Cardiac septum (tissue), 1 donor: Measurements from ENCODE around the gene SOBP. TPM values are rescaled to one million over a fixed set of nuclear protein-coding genes. Genes with fewer than 3 reads are reported as not detected.
"Not testable (repeated sequence)": the region's sequence is repeated elsewhere in the genome, so short reads cannot be mapped to it uniquely, and the experiment has no call there.

ENCODE experiments used
- DNase-seq: peaks from one replicate; pipeline ENCODE4 v3.0.0-alpha.2; 2020; ENCODE audit warnings: low spot score
- intact Hi-C: fragments of 100-400 bp; cut with DNase I; formaldehyde crosslinking; loops from one replicate; pipeline ENCODE4 v1.14.0; 2022
- total RNA-seq: library from RNA; stranded (reverse); fragmentation: NEBNext Ultra II Directional; extraction: Animal tissue kit (Norgen Biotek cat#: 25700); gene quantifications from one replicate; pipeline ENCODE4 v1.2.1, GENCODE V29; 2021
- donor health status: DM: no; HTN: no; CAD: no.

The SOBP gene
- total RNA-seq, 1 donor from 2014 or later, result 28.7 TPM

DNA sequence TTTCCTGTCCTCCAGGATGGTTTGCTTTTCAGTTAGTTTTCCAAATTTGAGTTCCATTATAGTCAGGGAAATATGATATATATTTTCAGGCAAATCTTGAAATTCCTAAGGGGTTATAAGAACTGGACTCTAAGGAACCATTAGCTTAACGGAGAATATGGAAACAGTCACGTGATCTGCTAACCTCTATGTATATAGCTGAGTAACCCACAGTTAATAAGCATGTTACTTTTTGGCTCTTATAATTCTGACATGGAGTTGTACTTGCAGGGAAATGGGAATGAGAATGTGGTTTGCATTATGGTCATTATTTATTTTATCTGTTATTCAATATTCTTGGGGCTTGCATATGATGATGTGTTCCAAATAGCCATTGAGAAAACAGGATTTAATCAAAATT lies 23.3 kb downstream of the SOBP start:
- no peak for DNase-seq
- intact Hi-C loops, result no loop called here

DNA sequence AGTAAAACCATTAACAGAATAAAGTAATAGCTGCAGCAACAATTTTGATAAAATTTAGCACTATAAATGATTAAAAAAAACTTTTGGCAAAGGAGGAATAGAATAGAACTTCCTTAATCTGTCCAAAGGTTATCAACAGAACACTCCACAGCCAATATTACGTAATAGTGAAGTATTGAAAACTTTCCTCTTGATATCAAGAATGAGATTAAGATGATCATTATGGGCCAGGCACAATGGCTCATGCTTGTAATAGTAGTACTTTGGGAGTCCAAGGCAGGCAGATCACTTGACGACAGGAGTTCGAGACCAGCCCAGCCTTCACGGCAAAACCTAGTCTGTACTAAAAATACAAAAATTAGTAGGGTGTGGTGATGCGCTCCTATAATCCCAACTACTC lies 26.0 kb downstream of the SOBP start:
- no peak for DNase-seq
- intact Hi-C loops, result no loop called here

DNA sequence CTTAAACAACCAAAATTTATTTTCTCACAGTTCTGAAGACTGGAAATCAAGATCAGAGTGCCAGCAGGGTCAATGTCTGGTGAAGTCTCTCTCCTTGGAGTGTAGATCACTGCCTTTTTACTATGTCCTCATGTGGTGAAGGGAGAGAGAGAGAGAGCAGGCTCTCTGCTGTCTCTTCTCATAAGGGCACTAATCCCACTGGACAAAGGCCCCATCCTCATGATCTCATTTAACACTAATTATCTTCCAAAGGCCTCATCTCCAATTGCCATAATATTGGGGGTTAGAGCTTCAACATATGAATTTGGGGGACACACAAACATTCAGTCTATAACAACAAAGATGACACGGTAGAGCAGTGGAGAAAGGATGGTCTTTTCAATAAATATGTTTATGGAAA lies 27.4 kb downstream of the SOBP start:
- DNase-seq, result no peak
- intact Hi-C loops, result no loop called here

DNA sequence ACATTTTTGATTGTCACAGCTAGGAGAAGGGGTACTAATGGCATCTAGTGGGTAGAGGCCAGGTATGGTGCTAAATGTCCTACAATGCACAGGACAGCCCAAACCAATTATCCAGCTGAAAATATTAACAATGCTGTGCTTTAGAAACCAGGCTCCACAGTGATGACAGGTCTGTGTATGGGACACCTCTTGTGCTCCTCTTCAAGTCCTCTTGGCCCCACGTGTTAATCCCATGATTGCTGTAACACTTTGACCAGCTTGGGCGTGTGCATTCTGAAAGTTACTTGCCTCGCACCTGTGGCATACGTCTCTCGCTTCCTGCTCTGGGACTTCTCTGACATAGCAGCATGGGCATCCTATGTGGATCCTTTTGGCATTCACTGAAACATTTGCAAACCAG lies 29.3 kb downstream of the SOBP start:
- intact Hi-C loops, DNase-seq: not testable (repeated sequence)

DNA sequence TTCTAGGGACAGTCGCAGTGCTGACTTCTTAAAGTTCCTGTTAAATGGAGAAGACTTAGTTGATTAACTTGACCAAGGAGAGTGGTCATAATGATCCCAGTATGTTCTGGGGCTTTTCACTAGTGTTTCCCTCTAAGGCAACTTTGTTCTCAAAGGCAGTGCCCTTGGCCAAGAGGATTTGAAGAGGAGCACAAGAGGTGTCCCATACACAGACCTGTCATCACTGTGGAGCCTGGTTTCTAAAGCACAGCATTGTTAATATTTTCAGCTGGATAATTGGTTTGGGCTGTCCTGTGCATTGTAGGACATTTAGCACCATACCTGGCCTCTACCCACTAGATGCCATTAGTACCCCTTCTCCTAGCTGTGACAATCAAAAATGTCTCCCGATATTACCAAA lies 30.8 kb downstream of the SOBP start:
- DNase-seq, intact Hi-C loops: not testable (repeated sequence)

DNA sequence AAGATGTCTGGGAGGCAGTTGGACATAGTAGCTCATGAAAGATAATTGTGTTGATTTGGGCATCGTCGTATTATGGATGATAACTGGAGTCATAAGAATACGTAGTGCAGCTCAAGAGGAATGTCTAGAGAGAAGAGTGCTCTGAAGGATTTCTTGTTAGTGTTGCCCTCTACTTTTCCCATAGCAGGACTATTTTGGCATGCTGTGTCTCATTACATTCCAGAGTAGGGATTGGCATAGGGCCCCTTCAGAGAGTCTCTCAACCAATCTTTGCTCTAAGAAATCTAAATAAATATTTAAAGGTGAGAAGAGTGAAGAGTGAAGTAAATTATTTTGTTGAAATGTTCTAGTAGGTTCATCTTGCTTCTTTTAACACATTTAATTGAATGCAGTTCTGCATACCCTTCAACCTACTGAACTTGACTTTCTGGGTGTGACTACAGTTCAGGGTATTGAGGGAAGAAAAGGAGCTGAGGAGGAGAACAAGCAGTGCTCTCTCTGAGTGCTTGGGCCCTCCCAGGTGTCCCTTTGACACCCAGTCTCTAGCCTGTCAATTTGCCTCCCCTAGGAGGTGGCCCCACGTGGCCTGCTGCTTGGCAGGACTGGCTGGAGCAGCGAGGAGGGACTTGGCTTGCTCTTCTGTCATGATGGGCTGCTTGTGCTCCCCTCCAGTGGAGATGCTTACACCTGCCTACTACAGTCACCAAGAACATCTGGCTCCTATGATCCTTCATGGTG lies 33.3 kb downstream of the SOBP start:
- intact Hi-C loops, result no loop called here
- no peak for DNase-seq

DNA sequence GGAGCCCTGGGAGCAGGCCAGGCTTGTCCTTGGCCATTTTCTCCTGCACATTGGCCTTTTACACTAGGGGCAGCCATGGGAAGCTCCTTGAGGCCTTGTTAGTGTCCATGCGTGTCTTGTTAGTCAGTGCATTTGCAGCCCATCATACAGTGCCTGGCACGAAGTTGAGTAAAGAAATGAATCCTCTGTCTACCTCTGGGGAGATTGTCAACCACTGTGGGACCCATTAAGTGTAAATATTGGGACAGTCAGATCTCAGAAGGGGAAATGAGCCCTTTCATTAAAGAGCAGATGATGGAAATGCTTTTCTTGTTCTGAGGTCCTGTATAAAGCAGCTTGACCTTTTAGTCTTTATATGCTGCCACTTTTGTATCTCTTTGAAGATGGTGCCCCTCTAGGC lies 33.9 kb downstream of the SOBP start:
- intact Hi-C loops, result no loop called here
- DNase-seq, result no peak

DNA sequence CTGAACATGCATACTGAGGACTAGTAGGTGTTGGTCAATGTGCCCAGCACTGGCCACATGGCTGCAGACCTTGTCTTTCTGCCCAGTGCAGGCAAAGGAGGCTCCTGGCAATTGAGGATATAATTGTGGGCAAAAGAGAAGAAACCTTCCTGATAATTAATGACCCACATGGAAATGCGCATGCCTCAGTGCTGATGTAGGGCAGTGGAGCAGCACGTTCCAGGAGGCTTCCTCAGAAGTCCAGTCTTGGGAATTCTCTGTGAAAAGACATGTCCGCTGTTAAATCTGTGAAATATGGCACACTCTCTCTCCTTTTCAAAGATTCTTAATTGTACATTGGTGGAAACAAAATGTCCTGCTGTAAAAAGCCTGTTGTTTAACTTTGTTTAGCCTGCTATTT lies 34.7 kb downstream of the SOBP start:
- no peak for DNase-seq
- intact Hi-C loops, result no loop called here

DNA sequence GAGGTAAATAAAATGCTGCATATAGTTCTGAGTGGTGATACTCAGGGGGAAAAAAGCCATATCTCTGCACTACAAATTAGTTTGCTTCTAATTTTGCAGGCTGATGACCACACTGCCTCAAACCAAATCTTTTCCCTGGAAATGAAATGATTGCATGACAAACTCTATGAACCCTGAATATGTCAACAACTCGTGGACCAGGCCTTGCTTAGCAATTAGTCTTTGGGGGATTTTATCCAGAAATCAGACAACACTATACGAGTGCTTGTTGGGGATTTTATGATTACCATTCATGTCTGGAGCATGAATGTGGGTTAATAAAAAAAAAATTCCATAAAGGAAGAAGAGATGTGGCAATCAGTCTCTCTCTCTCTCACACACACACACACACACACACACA lies 42.0 kb downstream of the SOBP start:
- intact Hi-C loops, result no loop called here
- no peak for DNase-seq

DNA sequence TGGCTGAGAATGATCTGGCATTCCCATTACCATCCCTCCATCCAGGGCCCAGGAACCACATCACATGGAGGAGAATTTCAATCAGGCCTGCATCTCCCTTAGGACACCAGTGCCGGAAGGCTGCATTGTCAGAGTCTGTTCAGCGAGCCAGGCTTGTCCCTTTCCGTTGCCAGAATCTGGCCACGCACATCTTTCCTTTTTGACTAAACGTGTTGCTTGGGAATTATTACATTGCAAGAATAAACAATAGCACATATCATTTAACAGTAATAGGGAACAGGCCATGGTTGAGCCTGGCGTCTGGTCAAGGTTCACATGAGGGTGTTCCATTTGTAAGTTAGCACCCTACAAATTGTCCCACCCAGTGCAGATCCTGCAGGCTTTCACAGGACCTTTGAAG lies 42.8 kb downstream of the SOBP start:
- DNase-seq, result no peak
- intact Hi-C loops, result no loop called here

DNA sequence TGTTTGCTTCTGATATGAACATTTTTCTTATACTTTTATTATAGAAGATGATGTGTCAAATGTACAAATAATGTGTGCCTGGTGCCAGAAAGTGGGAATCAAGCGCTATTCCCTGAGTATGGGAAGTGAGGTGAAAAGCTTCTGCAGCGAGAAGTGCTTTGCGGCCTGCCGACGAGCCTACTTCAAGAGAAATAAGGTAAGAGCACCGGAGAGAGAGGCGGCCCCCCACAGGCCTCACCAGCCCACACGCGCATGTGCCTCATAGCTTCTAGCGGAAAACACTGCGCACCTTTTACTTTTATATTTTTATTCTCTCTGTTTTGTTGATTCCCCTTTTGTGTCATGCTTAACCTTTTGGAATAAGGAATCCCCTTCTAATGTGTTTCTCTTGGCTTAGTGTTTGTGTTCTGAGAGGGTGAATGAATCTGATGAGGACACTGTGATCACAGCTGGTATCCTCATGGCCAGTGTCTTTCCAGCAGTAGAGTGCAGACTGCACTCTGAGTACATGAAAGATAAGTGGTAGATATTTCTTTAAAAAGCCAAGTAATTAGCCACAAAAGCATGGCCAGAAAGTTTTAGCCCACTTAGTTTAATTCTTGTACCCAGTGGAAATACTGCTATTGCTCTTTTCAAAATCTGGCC lies 43.6 kb downstream of the SOBP start:
- intact Hi-C loops, result no loop called here
- DNase-seq, result no peak

DNA sequence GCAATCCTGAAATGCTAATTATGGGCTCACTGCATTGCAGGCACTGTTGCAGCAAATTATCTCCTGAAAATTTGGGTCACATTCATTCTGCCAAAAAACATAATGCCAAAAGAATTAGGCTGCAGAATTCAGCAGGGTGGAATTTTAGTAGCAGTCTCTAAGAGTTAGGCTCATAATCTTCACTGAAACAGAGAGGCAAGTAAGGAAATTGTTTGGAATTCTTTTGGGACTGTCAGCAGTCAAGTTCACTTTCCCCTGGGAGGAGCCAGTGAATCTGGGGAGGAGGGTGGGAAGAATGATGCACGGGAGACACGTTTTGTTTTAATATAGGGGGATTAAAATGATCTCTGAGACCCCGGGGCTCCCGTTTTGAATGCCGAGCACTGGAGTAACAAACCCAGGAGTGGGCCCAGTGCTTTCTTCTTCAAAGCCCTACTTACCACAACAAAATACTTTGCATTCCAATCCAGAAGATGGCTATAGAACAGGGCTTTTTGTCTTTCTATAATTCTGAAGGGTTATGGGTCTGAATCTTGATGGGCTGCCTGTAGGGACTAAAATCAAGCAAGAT lies 44.7 kb downstream of the SOBP start:
- intact Hi-C loops, result no loop called here
- no peak for DNase-seq

DNA sequence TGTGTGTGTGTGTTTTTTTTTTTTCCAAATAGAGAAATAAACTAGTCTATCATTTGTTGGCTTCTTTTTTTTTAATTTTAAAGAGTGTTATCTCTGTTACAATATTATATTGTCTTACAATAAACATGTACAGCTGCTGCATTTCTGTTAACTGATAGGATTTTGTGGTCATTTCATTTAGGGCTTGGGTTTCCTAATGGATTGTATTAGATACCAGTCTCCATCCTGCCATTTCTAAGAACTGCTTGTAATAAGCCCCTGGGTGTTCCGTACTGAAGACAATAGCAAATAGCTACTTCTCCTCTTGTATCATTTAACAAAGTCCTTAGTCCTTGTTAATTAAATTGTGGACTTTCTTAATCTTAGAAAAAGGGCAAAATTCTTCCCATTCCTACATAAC lies 45.7 kb downstream of the SOBP start:
- intact Hi-C loops, result no loop called here
- DNase-seq, result no peak

DNA sequence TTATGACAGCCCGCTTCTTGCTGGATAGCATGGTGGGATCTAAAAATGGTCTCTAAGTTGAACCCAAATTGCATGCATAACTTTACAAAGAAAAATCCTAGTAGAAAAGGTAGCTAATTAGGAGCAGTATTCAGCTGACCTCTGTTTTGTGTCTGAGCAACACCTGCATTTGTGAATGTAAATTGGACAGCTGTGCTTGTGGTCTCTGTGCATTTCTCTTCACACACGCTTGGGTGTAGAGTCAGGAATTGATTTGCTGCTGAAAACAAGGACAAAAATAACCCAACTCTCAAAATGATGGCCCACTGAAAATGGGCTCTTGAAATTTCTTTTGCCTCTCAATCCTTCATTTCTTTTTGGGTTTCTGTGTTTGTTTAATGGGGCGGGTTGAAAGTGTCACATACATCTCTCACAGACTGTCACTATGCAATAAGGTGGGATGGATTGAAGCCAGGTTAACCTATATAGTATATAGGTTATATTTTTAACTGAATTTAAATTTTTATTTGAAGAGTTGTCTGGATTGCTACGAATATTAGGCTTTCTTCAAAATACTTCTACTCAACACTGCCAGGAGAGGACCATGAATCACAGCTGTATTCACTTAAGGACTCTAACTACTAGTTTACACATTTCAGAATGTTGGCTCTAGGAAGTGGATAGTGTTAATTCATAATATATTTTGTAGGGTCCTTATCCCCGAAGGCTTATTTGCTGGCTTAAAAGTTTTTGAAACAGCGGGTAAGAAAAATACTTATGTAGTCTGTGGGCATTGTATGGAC lies 46.5 kb downstream of the SOBP start:
- intact Hi-C loops, result no loop called here
- no peak for DNase-seq

DNA sequence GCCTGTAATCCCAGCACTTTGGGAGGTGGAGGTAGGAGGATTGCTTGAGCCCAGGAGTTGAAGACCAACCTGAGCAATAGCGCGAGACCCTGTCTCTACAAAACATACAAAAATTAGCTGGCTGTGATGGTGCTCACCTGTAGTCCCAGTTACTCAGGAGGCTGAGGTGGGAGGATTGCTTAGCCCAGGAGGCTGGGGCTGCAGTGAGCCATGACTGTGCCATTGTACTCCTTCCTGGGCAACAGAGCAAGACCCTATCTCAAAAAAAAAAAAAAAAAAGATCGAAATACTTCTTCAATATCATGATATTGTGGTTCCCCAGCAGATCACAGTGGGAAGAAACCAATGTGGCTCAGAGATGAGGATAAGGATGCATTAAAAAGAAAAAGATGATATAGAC lies 47.6 kb downstream of the SOBP start:
- intact Hi-C loops, result no loop called here
- no peak for DNase-seq

DNA sequence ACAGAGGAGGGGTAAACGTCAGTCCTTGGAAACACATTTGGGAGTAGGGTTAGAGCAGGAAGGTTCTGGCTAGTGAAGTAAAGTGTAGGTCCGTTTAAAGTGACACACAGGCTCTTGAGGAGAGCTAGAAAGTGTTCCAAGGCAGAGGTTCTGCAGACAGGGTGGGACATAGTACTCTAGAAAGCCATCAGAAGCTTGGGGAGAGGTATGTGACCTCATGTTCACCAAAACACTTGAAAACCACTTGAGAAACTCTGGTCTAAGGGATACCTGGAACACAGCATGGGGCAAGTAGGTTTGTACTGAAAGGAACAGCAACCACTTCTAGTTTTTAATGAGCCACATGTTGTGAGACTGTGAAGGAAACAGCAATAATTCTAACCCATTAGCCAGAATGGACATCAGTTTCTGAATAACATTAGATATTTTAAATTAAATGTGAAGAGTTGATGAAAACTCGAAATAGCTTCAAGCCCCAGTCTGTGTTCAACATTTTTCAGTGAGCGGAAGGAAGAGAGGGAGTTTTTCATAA lies 49.0 kb downstream of the SOBP start:
- intact Hi-C loops, result no loop called here
- DNase-seq, result no peak

DNA sequence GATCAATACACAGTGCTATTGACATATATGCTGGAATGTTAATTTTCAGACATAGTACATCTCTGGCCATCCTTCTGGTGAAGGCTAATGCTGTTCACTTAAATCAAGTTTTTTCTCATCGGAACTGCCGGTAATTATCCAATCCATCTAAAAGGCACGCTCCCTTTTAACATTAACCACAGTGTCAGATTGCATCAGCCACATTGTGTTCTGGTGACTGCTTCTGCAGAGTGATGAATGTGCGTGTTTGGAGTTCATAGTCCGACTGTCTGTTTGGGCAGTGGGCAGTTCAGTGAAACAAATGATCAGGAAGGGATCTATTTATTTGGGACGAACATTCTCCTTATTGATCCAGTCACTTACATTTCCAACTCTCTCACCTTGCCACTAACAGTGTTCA lies 49.5 kb downstream of the SOBP start:
- intact Hi-C loops, result no loop called here
- no peak for DNase-seq

DNA sequence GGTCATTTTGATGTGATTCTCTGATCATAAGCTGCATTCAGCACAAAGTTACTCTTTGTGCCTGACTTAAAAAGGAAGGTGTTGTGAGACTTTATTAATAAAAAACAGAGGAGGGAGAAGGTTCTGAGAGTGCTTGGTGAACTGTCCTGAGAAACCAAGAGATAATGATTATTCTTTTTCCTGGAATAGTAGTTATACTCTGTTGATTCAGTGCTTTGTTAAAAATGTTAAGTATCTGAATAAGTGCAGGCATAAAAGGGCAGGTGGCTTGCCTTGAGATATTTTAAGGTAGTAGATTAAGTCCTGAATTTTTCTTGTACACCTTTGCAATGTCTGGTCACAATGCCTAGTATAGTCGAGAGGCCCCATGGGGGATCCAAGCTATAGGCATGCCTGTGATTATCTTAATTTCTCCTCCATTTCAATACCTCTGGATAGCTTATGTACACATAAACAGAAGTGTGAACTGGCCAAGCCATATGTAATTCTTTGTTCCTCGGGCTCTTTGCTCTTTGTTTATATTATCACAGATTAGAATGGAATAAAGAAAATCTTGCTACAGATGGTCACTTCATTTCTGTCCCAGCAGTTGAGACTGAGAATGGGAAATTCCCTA lies 50.0 kb downstream of the SOBP start:
- no peak for DNase-seq
- intact Hi-C loops, result loop anchor here (5.0 kb wide), 1 partner anchor 48 kb away; the partner anchor contains the start of gene SOBP

DNA sequence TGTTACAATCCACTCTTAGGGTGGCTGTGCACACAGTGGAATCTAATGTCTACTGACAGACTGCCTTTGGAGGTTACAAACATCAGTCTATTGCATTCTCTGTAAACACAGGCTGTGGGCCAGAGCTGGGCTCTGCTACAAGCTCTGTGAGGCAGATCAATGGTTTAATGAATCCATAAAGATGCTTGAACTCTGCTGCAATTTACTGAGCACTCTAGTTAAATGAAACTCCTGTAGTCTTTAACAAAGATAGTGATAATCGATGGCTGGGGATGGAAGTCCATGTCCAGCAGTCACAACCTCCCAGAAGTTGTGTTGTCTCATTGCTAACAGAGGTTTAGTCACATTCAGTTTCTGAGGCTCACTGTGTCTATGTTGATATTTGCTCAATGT lies 50.5 kb downstream of the SOBP start:
- intact Hi-C loops, result loop anchor here (5.0 kb wide), 1 partner anchor 48 kb away; the partner anchor contains the start of gene SOBP
- DNase-seq, result no peak
